GM19467 (cell line): Measurements from ENCODE around the gene KATNBL1.
A peak's percentile ranks its signal among the peaks of the same experiment; 100 is the strongest.

Source experiments
- ATAC-seq: cut with Tn5 transposase; IDR thresholded peaks from one replicate; pipeline ENCODE4 v1.9.1; 2021; ENCODE audit warnings: mild to moderate bottlenecking, moderate library complexity; ENCODE audit not compliant: unreplicated experiment

The KATNBL1 gene, protein sequence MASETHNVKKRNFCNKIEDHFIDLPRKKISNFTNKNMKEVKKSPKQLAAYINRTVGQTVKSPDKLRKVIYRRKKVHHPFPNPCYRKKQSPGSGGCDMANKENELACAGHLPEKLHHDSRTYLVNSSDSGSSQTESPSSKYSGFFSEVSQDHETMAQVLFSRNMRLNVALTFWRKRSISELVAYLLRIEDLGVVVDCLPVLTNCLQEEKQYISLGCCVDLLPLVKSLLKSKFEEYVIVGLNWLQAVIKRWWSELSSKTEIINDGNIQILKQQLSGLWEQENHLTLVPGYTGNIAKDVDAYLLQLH

GRCh38 chr15:34209421-34210282 lies at the start of gene KATNBL1:
KATNBL1 (minus strand) TSS chr15:34210096; CDS start chr15:34163676, 46,420 bp downstream.
- ATAC-seq, result peak; percentile 92

- no peak for ATAC-seq
These were observed 49.7 kb upstream of the KATNBL1 start for GRCh38 chr15:34259566-34259965.

DNA sequence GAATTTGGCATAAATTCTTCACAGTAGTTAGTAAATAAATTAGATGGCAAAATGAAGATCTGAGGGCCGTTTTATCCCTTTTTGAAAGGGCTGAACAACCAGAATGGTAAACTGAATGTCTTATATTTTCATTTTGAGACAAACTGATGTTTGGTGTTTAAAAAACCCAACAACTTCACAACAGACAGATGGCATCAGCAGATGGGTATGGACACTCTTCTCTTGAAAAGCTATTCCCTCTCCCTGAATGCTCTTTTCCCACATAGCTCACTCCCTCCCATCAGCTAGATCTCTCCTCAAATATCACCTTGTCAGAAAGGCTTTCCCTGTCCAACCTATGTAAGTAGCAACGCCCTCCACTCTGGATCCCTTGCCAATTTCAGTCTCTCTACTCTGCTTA lies 48.3 kb upstream of the KATNBL1 start:
- ATAC-seq, result no peak

GRCh38 chr15:34252545-34252944 lies 42.6 kb upstream of the KATNBL1 start:
- no peak for ATAC-seq

DNA sequence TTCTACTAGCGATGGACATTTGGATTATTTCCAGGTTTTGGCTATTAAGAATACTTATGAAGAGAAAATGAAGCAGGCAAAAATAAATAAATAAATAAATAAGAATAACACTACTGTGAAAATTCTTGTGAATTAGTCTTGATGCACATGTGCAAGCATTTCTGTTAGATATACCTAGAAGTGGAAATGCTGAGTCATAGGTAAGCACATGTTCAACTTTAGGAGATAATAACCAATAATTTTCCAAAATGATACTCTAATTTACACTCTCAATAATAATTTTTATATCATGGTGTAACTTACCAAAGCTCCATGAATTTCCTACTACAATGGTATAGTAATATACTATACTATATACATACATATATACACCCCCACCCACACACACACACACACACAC lies 38.3 kb upstream of the KATNBL1 start:
- ATAC-seq, result no peak

GRCh38 chr15:34246276-34246976 lies 36.5 kb upstream of the KATNBL1 start:
- ATAC-seq, result no peak

GRCh38 chr15:34243226-34243625 lies 33.3 kb upstream of the KATNBL1 start:
- ATAC-seq, result no peak

GRCh38 chr15:34242331-34242710 lies 32.4 kb upstream of the KATNBL1 start:
- ATAC-seq, result no peak

- ATAC-seq, result peak; percentile 84
These were observed 31.8 kb upstream of the KATNBL1 start for GRCh38 chr15:34241376-34242330.

GRCh38 chr15:34240537-34240936 lies 30.6 kb upstream of the KATNBL1 start:
- ATAC-seq, result no peak

- ATAC-seq, result no peak
These were observed 29.4 kb upstream of the KATNBL1 start for GRCh38 chr15:34239151-34239808.

DNA sequence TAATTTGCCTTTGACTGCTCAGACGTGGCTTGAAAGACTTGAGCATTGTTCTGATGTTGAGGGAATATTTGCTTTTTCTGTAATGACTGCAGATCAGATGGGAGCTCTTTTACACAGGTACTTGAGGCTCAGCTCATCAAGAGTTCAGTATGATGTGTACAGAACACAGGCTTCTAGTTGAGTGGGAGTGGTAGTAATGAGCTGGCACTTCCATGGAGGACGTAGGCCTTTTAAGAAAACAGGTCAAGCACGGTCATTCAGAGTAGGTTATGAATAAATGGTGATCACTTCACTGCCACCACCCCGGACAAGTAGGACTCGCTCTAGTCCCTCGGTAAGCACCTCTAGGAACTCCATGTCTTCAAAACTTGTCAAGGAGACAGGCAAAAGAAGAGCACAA lies 23.7 kb upstream of the KATNBL1 start:
- no peak for ATAC-seq

DNA sequence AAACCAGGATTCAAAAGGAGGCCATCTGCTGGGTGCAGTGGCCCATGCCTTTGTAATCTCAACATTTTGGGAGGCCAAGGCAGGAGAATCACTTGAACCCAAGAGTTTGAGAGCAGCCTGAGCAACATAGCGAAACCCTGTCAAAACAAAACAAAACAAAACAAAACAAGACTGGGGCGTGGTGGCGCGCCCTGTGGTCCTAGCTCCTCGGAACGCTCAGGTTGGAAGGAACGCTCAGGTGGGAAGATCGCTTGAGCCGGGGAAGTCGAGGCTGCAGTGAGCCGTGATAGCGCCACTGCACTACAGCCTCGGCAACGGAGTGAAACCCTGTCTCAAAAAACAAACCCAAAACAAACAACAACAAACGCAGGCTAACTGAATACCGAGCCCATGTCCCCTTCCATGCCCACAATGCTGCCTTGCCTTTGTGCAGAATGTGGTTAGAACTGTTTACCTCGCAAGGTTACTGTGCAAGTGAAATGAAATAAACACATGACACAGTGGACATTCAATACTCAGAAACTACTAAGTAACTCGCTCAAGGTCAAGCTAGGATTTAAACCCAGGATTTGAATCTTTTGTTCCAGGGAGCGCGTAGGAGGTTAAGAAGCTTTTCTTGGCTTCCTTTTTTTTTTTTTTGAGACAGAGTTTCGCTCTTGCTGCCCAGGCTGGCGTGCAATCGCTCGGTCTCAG lies 14.2 kb upstream of the KATNBL1 start:
- ATAC-seq, result no peak

GRCh38 chr15:34217587-34218225 lies 7.8 kb upstream of the KATNBL1 start:
- ATAC-seq, result no peak

GRCh38 chr15:34216527-34217270 lies 6.8 kb upstream of the KATNBL1 start:
- ATAC-seq, result no peak

DNA sequence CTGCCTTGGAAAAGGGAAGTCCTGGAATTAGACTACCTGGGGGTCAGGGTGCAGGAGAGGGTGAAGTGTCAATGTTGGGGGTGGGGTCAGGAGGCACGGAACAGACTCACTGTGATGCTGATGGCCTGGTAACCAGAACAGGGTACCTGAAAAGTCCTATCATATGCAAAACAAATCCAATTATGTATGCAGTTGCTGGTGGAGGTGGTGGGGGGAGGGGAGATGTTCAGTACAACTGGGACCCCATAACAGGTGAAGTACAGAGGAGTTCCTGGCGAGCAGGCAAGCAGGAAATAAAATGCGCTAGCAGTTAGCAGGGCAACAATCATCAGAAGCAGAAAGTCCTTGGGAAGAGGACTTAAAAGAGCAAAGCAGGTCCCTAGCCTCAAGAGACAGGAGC lies 4.2 kb upstream of the KATNBL1 start:
- no peak for ATAC-seq

- ATAC-seq, result no peak
These were observed 3.8 kb upstream of the KATNBL1 start for GRCh38 chr15:34213690-34214089.

- no peak for ATAC-seq
These were observed 3.9 kb downstream of the KATNBL1 start for GRCh38 chr15:34206011-34206410.
